DMS153 treated with DMSO at 0.1 percent for 48 hours (cell line): ENCODE measurements around the gene TFEB.

Experiments used
- DNase-seq: peaks from one replicate; lab custom pipeline; 2025; ENCODE audit not compliant: unreplicated experiment; lab: John Stamatoyannopoulos, UW

TFEB gene

GRCh38 chr6:41677124-41677921 lies 58.1 kb downstream of the TFEB start:
- DNase-seq = no peak

GRCh38 chr6:41676431-41676830 lies 59.0 kb downstream of the TFEB start:
- DNase-seq = no peak

- no peak for DNase-seq
Observed at GRCh38 chr6:41675992-41676391, 59.4 kb downstream of the TFEB start.

- DNase-seq = no peak
Observed at GRCh38 chr6:41675176-41675775, 60.1 kb downstream of the TFEB start.

- DNase-seq = no peak
Observed at GRCh38 chr6:41674231-41675000, 61.0 kb downstream of the TFEB start.

GRCh38 chr6:41673704-41674000 lies 61.8 kb downstream of the TFEB start:
- DNase-seq = no peak

- DNase-seq = no peak
Observed at GRCh38 chr6:41672816-41673703, 62.3 kb downstream of the TFEB start.

GRCh38 chr6:41672016-41672415 lies 63.4 kb downstream of the TFEB start:
- DNase-seq = no peak

- no peak for DNase-seq
Observed at GRCh38 chr6:41671376-41671775, 64.0 kb downstream of the TFEB start.

GRCh38 chr6:41670703-41671360 lies 64.6 kb downstream of the TFEB start:
- no peak for DNase-seq

- DNase-seq = no peak
Observed at GRCh38 chr6:41668968-41669367, 66.4 kb downstream of the TFEB start.

GRCh38 chr6:41667195-41667594 lies 68.2 kb downstream of the TFEB start:
- DNase-seq = no peak

GRCh38 chr6:41664271-41664670 lies 71.1 kb downstream of the TFEB start:
- DNase-seq = no peak

GRCh38 chr6:41663568-41663967 lies 71.8 kb downstream of the TFEB start:
- DNase-seq = no peak

- no peak for DNase-seq
Observed at GRCh38 chr6:41659935-41660334, 75.5 kb downstream of the TFEB start.

GRCh38 chr6:41658636-41659035 lies 76.8 kb downstream of the TFEB start:
- DNase-seq = no peak

GRCh38 chr6:41657131-41658094 lies 78.0 kb downstream of the TFEB start:
- no peak for DNase-seq

- peak; percentile 15 for DNase-seq
Observed at GRCh38 chr6:41656002-41656691, 79.3 kb downstream of the TFEB start.

GRCh38 chr6:41655646-41656001 lies 79.8 kb downstream of the TFEB start:
- no peak for DNase-seq
